ENCODE results near the gene CD58. TPM values are rescaled to one million over a fixed set of nuclear protein-coding genes. Genes with fewer than 3 reads are reported as not detected.

Gene CD58
- total and polyA plus RNA-seq, 9 of the 15 experiments (the other 6 are each of a cell fraction or from before 2014, with no cell fraction given): 18.1 to 113 (median 37.4) TPM

DNA sequence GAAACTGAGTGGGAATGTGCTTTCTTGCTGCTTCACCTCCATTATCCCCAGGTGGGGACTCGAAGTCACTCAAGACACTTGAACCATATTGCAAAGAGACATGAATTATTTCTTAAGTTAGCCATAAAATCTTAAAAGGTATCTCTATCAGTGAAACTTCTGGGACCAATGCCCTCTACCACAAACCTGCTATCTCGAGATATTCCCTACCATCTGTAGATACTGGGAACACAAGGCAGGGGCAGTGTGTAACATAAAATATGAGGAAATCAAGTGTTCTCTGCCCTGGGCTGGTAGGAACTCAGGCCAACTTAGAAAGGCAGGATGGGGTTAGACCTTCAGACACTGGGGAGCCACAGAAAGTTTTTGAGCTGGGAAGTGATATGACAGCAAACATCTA, 1.3 kb upstream of the CD58 start (continued):
- TF ChIP-seq ZNF778 (CRISPR knock-in tag; IDR thresholded peaks at IDR 0.05) (no peak), CBX5 (IDR thresholded peaks at IDR 0.05; ENCODE audit: borderline replicate concordance, low read depth) (no peak), RCOR1 (IDR thresholded peaks at IDR 0.05; ENCODE audit: borderline replicate concordance in 1 of 2, low read depth in 2 of 2, low read length in 2 of 2) (0 out of 4 replicates have a peak, but pooled peaks of 1 of the 2 experiments have one; percentile 5), CBFA2T3 (IDR thresholded peaks at IDR 0.05) (peak; percentile 52), CCNT2 (IDR thresholded peaks at IDR 0.05; ENCODE audit: borderline replicate concordance, extremely low read depth, insufficient read length, low read depth, low read length) (no peak), ZNF561 (CRISPR knock-in tag; conservative IDR thresholded peaks at IDR 0.05) (no peak), E2F3 (CRISPR knock-in tag; IDR thresholded peaks at IDR 0.05) (no peak), ZNF143 (CRISPR knock-in tag; IDR thresholded peaks at IDR 0.05) (no peak), ZFPM2 (CRISPR knock-in tag; IDR thresholded peaks at IDR 0.05) (no peak), TEAD2 (tag; IDR thresholded peaks at IDR 0.05) (0 out of 2 replicates have a peak, but pooled peaks have one; percentile 16), ZNF408 (CRISPR knock-in tag; IDR thresholded peaks at IDR 0.05; ENCODE audit: low read depth) (no peak), ZNF830 (CRISPR knock-in tag; IDR thresholded peaks at IDR 0.05) (no peak), THRAP3 (IDR thresholded peaks at IDR 0.05; ENCODE audit: borderline replicate concordance) (no peak), HDAC3 (IDR thresholded peaks at IDR 0.05; ENCODE audit: borderline replicate concordance, partially characterized antibody) (no peak), ELF2 (CRISPR knock-in tag; IDR thresholded peaks at IDR 0.05) (no peak)
- TF ChIP-seq, protein P1, sequence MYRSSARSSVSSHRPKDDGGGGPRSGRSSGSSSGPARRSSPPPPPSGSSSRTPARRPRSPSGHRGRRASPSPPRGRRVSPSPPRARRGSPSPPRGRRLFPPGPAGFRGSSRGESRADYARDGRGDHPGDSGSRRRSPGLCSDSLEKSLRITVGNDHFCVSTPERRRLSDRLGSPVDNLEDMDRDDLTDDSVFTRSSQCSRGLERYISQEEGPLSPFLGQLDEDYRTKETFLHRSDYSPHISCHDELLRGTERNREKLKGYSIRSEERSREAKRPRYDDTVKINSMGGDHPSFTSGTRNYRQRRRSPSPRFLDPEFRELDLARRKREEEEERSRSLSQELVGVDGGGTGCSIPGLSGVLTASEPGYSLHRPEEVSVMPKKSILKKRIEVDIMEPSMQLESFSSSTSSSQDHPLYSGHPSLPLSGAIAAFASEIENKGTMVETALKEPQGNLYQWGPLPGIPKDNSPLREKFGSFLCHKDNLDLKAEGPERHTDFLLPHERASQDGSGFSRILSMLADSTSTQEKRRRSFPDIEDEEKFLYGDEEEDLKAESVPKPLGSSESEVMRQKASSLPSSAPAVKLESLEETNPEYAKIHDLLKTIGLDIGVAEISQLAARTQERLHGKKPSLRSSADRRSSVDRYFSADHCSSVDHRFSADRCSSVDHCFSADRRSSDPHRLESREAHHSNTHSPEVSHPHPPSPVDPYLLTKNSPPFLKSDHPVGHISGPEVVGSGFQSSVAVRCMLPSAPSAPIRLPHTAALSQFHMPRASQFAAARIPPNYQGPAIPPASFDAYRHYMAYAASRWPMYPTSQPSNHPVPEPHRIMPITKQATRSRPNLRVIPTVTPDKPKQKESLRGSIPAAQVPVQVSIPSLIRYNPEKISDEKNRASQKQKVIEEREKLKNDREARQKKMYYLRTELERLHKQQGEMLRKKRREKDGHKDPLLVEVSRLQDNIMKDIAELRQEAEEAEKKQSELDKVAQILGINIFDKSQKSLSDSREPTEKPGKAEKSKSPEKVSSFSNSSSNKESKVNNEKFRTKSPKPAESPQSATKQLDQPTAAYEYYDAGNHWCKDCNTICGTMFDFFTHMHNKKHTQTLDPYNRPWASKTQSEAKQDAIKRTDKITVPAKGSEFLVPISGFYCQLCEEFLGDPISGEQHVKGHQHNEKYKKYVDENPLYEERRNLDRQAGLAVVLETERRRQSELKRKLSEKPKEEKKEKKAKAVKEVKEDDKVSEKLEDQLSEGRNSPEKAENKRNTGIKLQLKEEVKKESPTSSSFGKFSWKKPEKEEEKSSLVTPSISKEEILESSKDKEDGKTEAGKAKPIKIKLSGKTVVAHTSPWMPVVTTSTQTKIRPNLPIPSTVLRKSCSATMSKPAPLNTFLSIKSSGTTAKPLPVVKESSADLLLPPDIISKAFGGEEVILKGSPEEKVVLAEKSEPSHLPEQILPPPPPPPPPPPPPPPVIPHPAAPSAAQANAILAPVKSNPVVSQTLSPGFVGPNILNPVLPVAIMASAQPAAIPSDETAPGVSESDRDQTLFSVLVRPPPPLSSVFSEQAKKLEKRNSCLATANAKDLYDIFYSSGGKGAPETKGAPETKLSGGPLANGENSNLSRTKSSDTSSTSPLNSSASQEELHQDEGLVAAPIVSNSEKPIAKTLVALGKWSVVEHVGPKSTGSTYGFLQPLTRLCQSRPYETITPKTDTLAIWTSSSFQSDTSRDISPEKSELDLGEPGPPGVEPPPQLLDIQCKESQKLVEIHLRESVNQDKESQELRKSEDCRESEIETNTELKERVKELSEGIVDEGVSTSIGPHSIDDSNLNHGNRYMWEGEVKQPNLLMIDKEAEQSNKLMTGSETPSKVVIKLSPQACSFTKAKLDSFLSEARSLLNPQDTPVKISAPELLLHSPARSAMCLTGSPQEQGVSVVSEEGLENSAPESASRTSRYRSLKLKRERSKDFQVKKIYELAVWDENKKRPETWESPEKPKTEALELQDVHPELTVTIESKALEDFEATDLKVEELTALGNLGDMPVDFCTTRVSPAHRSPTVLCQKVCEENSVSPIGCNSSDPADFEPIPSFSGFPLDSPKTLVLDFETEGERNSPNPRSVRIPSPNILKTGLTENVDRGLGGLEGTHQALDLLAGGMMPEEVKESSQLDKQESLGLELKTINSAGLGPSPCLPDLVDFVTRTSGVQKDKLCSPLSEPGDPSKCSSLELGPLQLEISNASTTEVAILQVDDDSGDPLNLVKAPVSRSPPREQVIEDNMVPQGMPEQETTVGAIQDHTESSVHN (IDR thresholded peaks at IDR 0.05; ENCODE audit: borderline replicate concordance in 1 of 2, low read depth in 1 of 2): no peak
- TF ChIP-seq, protein P2, sequence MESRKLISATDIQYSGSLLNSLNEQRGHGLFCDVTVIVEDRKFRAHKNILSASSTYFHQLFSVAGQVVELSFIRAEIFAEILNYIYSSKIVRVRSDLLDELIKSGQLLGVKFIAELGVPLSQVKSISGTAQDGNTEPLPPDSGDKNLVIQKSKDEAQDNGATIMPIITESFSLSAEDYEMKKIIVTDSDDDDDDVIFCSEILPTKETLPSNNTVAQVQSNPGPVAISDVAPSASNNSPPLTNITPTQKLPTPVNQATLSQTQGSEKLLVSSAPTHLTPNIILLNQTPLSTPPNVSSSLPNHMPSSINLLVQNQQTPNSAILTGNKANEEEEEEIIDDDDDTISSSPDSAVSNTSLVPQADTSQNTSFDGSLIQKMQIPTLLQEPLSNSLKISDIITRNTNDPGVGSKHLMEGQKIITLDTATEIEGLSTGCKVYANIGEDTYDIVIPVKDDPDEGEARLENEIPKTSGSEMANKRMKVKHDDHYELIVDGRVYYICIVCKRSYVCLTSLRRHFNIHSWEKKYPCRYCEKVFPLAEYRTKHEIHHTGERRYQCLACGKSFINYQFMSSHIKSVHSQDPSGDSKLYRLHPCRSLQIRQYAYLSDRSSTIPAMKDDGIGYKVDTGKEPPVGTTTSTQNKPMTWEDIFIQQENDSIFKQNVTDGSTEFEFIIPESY (CRISPR knock-in tag; IDR thresholded peaks at IDR 0.05): no peak
